Fibroblast of skin of abdomen (primary cell): ENCODE data around the gene NR6A1.

Experiments
- DNase-seq: peaks from one replicate; pipeline ENCODE4 v3.0.0-alpha.2; 2013

The NR6A1 gene

GRCh38 chr9:124685217-124685616, 85.9 kb downstream of the NR6A1 start:
- no peak for DNase-seq

- no peak for DNase-seq
These were observed 86.9 kb downstream of the NR6A1 start for GRCh38 chr9:124684169-124684568.

- no peak for DNase-seq
These were observed 88.1 kb downstream of the NR6A1 start for GRCh38 chr9:124683043-124683442.

GRCh38 chr9:124680714-124681390, 90.3 kb downstream of the NR6A1 start:
- no peak for DNase-seq

- DNase-seq: no peak
These were observed 91.1 kb downstream of the NR6A1 start for GRCh38 chr9:124680049-124680448.

- no peak for DNase-seq
These were observed 95.0 kb downstream of the NR6A1 start for GRCh38 chr9:124676159-124676551.

GRCh38 chr9:124675261-124676158, 95.6 kb downstream of the NR6A1 start:
- no peak for DNase-seq

- no peak for DNase-seq
These were observed 96.5 kb downstream of the NR6A1 start for GRCh38 chr9:124674651-124675050.

- no peak for DNase-seq
These were observed 98.0 kb downstream of the NR6A1 start for GRCh38 chr9:124673063-124673462.

- no peak for DNase-seq
These were observed 99.2 kb downstream of the NR6A1 start for GRCh38 chr9:124671861-124672260.

- no peak for DNase-seq
These were observed 104.5 kb downstream of the NR6A1 start for GRCh38 chr9:124666642-124667041.

GRCh38 chr9:124665391-124666058, 105.6 kb downstream of the NR6A1 start:
- DNase-seq: peak; percentile 78

- DNase-seq: no peak
These were observed 107.0 kb downstream of the NR6A1 start for GRCh38 chr9:124664143-124664542.

GRCh38 chr9:124663046-124663961, 107.8 kb downstream of the NR6A1 start:
- DNase-seq: no peak

- DNase-seq: no peak
These were observed 108.5 kb downstream of the NR6A1 start for GRCh38 chr9:124662561-124662960.

GRCh38 chr9:124661271-124661670, 109.8 kb downstream of the NR6A1 start:
- DNase-seq: no peak

- DNase-seq: peak; percentile 75
These were observed 110.7 kb downstream of the NR6A1 start for GRCh38 chr9:124660341-124660801.

GRCh38 chr9:124659099-124659659, 111.9 kb downstream of the NR6A1 start:
- peak; percentile 100 for DNase-seq

- peak; percentile 99 for DNase-seq
These were observed 112.7 kb downstream of the NR6A1 start for GRCh38 chr9:124658165-124659017.

GRCh38 chr9:124657516-124657915, 113.6 kb downstream of the NR6A1 start:
- no peak for DNase-seq

- DNase-seq: no peak
These were observed 116.7 kb downstream of the NR6A1 start for GRCh38 chr9:124654431-124654830.
